GM18861 (cell line): ENCODE results near the gene GDPGP1.

ENCODE experiments used
- ATAC-seq: cut with Tn5 transposase; IDR thresholded peaks from one replicate; pipeline ENCODE4 v1.9.1; 2021; ENCODE audit not compliant: unreplicated experiment

The GDPGP1 gene

GRCh38 chr15:90203922-90204321, 30.1 kb upstream of the GDPGP1 start:
- no peak for ATAC-seq

- ATAC-seq: no peak
These were observed 28.8 kb upstream of the GDPGP1 start for GRCh38 chr15:90205050-90205848.

- ATAC-seq: no peak
These were observed 28.1 kb upstream of the GDPGP1 start for GRCh38 chr15:90205886-90206285.

- ATAC-seq: no peak
These were observed 26.8 kb upstream of the GDPGP1 start for GRCh38 chr15:90207252-90207651.

- ATAC-seq: no peak
These were observed 25.7 kb upstream of the GDPGP1 start for GRCh38 chr15:90208356-90208755.

- ATAC-seq: no peak
These were observed 24.4 kb upstream of the GDPGP1 start for GRCh38 chr15:90209591-90209990.

GRCh38 chr15:90210593-90210992, 23.4 kb upstream of the GDPGP1 start:
- no peak for ATAC-seq

DNA sequence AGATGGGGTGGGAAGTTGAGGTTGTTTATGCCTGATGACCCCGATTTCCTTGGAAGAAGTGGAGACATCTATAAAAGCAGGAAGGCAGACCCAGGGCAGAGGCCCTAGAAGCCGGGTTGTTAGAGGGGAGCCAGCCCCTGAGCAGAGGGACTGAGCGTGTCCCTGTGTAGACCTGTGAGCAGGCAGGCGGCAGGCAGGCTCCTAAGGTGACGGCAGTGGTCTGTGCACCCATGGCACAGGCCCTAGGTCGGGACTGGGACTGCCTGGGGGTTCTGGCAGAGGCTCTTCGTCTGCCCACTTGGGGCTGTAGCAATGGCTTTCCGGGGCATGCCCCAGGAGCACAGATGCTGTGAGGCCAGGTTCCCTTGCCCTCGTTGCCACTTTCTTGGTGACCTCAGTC, 23.0 kb upstream of the GDPGP1 start:
- ATAC-seq: no peak

DNA sequence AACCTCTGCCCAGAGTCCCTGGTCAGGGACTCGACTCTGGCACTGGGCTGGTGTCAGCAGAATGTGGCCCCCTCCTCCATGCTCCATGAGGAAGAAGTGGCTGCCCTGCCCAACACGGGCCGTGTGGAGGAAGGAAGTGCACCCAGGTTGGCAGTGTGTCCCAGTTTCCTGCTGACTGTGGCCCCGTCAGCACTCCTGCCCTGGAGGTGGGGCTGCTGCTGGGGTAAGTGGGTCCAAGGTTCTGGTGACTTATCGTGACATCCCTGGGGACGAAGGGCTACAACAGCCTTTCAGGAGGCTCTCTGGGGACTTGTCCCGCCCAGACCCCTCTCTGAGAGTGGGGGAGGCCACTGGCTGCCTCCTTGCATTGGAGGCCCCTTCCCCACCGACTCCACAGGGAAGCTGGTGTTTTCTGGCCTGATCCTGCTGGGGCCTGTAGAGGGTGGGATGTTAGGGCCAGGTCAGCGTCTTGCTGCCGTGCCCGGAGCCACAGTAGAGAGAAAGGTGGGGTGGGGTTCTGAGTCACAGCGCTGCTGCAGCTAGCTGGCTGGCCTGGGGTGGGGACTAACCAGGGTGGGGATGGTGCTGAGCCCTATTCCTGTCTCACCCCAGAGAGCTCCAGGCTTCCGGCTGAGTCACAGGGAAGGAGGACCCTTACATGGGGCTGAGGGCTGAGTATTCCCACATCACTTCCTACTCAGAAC, 22.4 kb upstream of the GDPGP1 start:
- no peak for ATAC-seq

DNA sequence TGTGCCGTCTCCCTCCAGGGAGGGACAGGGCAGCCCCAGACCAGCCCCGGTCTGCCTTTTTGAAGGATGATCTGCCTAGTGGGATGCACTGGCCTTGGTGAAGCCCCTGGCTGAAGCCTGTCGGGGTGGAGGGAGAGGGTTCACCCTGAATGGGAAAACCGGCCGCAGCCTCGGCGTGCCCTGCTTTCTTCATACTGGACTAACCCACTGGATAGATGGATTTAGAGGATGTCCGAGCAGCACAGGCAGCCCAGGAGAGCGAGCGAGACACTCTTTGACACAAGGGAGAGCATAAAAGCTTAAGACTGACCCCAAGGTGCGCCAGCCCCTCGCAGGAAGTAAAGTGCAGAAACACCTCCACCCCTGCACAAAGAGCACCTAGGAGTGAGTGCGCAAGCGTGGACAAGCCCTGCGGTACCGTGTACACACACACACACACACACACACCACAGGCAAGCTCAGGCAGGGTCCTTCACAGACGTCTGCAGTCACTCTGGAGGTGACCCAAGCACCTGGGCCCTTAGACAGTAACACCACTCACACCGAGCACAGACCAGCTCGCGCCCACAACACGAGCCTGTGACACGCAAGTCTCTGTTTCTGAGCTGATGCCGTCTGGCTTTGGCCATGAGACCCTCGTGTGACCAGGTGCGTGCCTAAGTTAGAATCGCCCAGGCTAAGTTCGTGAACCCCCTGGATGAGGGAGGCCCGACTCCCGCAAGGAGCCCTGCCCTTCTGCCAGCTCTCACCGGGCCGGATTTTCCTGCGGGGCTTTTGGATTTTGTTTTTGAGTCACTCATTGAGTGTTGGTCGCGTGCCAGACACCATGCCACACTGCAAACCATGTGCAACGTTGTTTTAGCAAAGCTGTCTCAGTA, 21.5 kb upstream of the GDPGP1 start:
- no peak for ATAC-seq

- no peak for ATAC-seq
These were observed 20.7 kb upstream of the GDPGP1 start for GRCh38 chr15:90213122-90213817.

GRCh38 chr15:90213818-90214204, 20.2 kb upstream of the GDPGP1 start:
- ATAC-seq: no peak

- ATAC-seq: no peak
These were observed 19.3 kb upstream of the GDPGP1 start for GRCh38 chr15:90214553-90215196.

- no peak for ATAC-seq
These were observed 16.2 kb upstream of the GDPGP1 start for GRCh38 chr15:90217671-90218394.

GRCh38 chr15:90219421-90220141, 14.4 kb upstream of the GDPGP1 start:
- no peak for ATAC-seq

- ATAC-seq: no peak
These were observed 12.6 kb upstream of the GDPGP1 start for GRCh38 chr15:90221246-90221900.

DNA sequence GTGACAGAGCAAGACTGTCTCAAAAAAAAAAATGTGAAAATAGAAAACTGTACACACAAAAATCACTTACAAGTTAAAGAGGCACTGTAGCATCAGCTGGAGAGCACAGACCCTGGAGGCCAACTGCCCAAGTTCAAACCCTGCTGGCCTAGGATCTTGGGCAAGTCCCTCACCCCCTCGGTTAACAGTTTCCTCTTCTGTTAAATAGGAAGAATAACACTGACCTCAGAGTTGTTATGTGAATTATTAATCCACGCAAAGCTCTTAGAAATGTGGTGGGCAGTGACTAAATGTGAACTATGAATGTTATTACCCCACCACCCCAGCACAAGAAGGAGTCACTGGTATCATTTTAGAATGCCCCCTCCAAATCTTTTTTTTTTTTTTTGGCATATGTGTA, 11.5 kb upstream of the GDPGP1 start:
- no peak for ATAC-seq

DNA sequence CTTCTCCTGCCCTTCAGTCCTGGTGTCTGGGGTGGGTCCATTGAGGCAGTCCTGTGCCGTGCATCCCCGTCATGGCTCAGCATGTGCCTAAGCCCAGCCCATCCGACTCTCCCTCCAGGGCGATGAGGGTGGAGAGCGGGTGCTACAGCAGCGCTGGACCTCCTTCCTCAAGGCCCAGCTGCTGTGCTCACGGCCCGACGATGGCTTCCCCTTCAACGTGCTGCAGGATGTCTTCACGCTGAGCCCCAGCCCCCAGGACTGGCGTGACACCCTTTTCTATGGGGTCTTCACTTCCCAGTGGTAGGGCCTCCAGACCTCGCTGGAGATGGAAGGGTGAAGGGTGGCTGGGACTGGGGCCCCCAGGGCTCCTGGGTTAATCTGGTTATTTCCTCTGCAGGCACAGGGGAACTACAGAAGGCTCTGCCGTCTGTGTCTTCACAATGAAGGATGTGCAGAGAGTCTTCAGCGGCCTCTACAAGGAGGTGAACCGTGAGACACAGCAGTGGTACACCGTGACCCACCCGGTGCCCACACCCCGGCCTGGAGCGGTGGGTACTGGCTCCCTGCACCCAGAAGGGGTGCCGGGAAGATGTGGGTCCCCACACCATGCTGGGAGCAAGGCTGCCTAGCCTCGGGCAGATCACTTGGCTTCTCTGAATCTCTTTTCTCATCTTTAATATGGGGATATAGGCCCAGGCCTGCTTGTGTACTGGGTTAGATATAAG, 10.4 kb upstream of the GDPGP1 start:
- ATAC-seq: no peak
